H1 (cell line): ENCODE data around the gene MROH7. TPM values are rescaled to one million over a fixed set of nuclear protein-coding genes. Genes with fewer than 3 reads are reported as not detected.

Experiments used
- CTCF ChIA-PET: fragments of 300-600 bp; sonication (Branson Sonifier 250); formaldehyde crosslinking; loops from one replicate; lab custom pipeline; 2021; ENCODE audit not compliant: partially characterized antibody; lab: Charles Lee
- POLR2A ChIA-PET: fragments of 300-600 bp; sonication (Branson Sonifier 250); formaldehyde crosslinking; loops from one replicate; lab custom pipeline; 2021; ENCODE audit warnings: inconsistent platforms; ENCODE audit not compliant: partially characterized antibody; lab: Charles Lee
- DNase-seq, 2 experiments: peaks; one replicate each; pipeline versions ENCODE4 v3.0.0 to v3.0.0-alpha.2; 2010 to 2022; ENCODE audit warnings: low spot score in 2 of 2, low read depth in 1 of 2, mixed read lengths in 1 of 2
- FAIRE-seq: peaks from 2 replicates; lab custom pipeline; 2011; peaks lifted over from hg19 to GRCh38; lab: Jason Lieb, UNC
- H2AFZ ChIP-seq: 2 replicates; pipeline ENCODE4 v1.8.1; 2012; ENCODE audit warnings: low read length, inconsistent platforms
- H2AK5ac ChIP-seq: 2 replicates; pipeline ENCODE4 v1.6.1; 2013; ENCODE audit warnings: low read depth, low read length
- H2BK120ac ChIP-seq: replicated peaks from 2 replicates; pipeline ENCODE3; 2013; ENCODE audit warnings: low read depth, low read length, inconsistent platforms
- H2BK12ac ChIP-seq: 2 replicates; pipeline ENCODE4 v1.6.1; 2013; ENCODE audit warnings: low read depth, low read length
- H2BK15ac ChIP-seq: 2 replicates; pipeline ENCODE4 v1.6.1; 2013; ENCODE audit warnings: low read length
- H2BK20ac ChIP-seq: 2 replicates; pipeline ENCODE4 v1.6.1; 2013; ENCODE audit warnings: low read length
- H2BK5ac ChIP-seq: 2 replicates; pipeline ENCODE4 v1.6.1; 2013; ENCODE audit warnings: low read depth, low read length
- H3K14ac ChIP-seq: 2 replicates; pipeline ENCODE4 v1.6.1; 2013; ENCODE audit warnings: inconsistent platforms; ENCODE audit not compliant: insufficient read length
- H3K18ac ChIP-seq: 2 replicates; pipeline ENCODE4 v1.6.1; 2013; ENCODE audit warnings: low read length; ENCODE audit errors: extremely low read depth
- H3K23ac ChIP-seq: 2 replicates; pipeline ENCODE4 v1.6.1; 2013; ENCODE audit warnings: inconsistent platforms; ENCODE audit not compliant: insufficient read length
- H3K23me2 ChIP-seq: 2 replicates; pipeline ENCODE4 v1.6.1; 2013; ENCODE audit warnings: low read depth, low read length
- H3K27ac ChIP-seq: 2 replicates; pipeline ENCODE4 v1.6.1; 2011; ENCODE audit warnings: low read depth, low read length, inconsistent platforms
- H3K27me3 ChIP-seq, 4 experiments: replicated peaks in 1 of 4; 1 replicate in 1 of 4; 2 replicates in 3 of 4; pipeline versions ENCODE4 v1.6.1 to v1.8.1; 2011 to 2013; ENCODE audit warnings: low read length in 3 of 4, mild to moderate bottlenecking in 3 of 4, inconsistent platforms in 2 of 4, mixed read lengths in 2 of 4, moderate library complexity in 1 of 4; ENCODE audit not compliant: control insufficient read depth in 3 of 4, insufficient read depth in 3 of 4; ENCODE audit errors: extremely low read depth in 1 of 4
- H3K36me3 ChIP-seq, 4 experiments: 2 replicates each; pipeline versions ENCODE4 v1.6.1 to v1.8.1; 2011 to 2013; ENCODE audit warnings: mild to moderate bottlenecking in 4 of 4, low read length in 3 of 4, moderate library complexity in 2 of 4, control low read depth in 1 of 4, inconsistent platforms in 1 of 4; ENCODE audit not compliant: insufficient read depth in 4 of 4, control insufficient read depth in 2 of 4
- H3K4ac ChIP-seq: replicated peaks from 2 replicates; pipeline ENCODE3; 2013; ENCODE audit warnings: low read length, low read depth, mixed read lengths, inconsistent platforms; ENCODE audit not compliant: insufficient read length
- H3K4me1 ChIP-seq, 4 experiments: replicated peaks in 1 of 4; 1 replicate in 1 of 4; 2 replicates in 3 of 4; pipeline versions ENCODE4 v1.6.1 to v1.8.1; 2011 to 2013; ENCODE audit warnings: low read length in 3 of 4, inconsistent platforms in 2 of 4, mixed read lengths in 1 of 4; ENCODE audit not compliant: insufficient read depth in 4 of 4, control insufficient read depth in 3 of 4
- H3K4me2 ChIP-seq, 2 experiments: 2 replicates each; pipeline versions ENCODE4 v1.6.1 to v1.8.1; 2011 to 2013; ENCODE audit warnings: low read depth in 2 of 2, low read length in 2 of 2, control low read depth in 1 of 2, inconsistent platforms in 1 of 2, mild to moderate bottlenecking in 1 of 2; ENCODE audit not compliant: insufficient read depth in 1 of 2
- H3K4me3 ChIP-seq, 4 experiments: fragments of 200-600, 300-600 bp in 1 of 4; sonication (generic), shearing (Covaris generic), sonication (Bioruptor Twin) in 1 of 4; 2 replicates each; pipeline versions ENCODE4 v1.5.1 to v1.8.1; 2011 to 2016; ENCODE audit warnings: low read length in 4 of 4, low read depth in 3 of 4, control low read depth in 2 of 4, inconsistent platforms in 2 of 4, mild to moderate bottlenecking in 2 of 4, mixed read lengths in 1 of 4, moderate library complexity in 1 of 4; ENCODE audit not compliant: insufficient read depth in 2 of 4; ENCODE audit errors: extremely low read depth in 1 of 4
- H3K56ac ChIP-seq: replicated peaks from 2 replicates; pipeline ENCODE3; 2013; ENCODE audit warnings: low read depth, mild to moderate bottlenecking, mixed read lengths, low read length, inconsistent platforms; ENCODE audit not compliant: insufficient read length
- H3K79me1 ChIP-seq: 2 replicates; pipeline ENCODE4 v1.6.1; 2013; ENCODE audit warnings: low read depth, low read length, control low read depth
- H3K79me2 ChIP-seq, 2 experiments: 2 replicates each; pipeline versions ENCODE4 v1.6.1 to v1.8.1; 2012 to 2013; ENCODE audit warnings: low read length in 2 of 2, mild to moderate bottlenecking in 2 of 2, inconsistent platforms in 1 of 2; ENCODE audit not compliant: insufficient read depth in 2 of 2, control insufficient read depth in 1 of 2
- H3K9ac ChIP-seq, 4 experiments: replicated peaks in 1 of 4; 1 replicate in 1 of 4; 2 replicates in 3 of 4; pipeline versions ENCODE4 v1.6.1 to v1.8.1; 2011 to 2013; ENCODE audit warnings: low read depth in 3 of 4, low read length in 3 of 4, control low read depth in 2 of 4, mild to moderate bottlenecking in 2 of 4, moderate library complexity in 2 of 4, inconsistent platforms in 1 of 4; ENCODE audit errors: extremely low read depth in 1 of 4
- H3K9me3 ChIP-seq, 2 experiments: 2 replicates each; pipeline versions ENCODE4 v1.6.1 to v1.8.1; 2012 to 2013; ENCODE audit warnings: mild to moderate bottlenecking in 2 of 2, moderate library complexity in 2 of 2, control low read depth in 1 of 2, inconsistent platforms in 1 of 2, low read depth in 1 of 2, low read length in 1 of 2, mixed read lengths in 1 of 2; ENCODE audit not compliant: insufficient read depth in 2 of 2
- H4K20me1 ChIP-seq, 2 experiments: replicated peaks in 1 of 2; 2 replicates each; pipeline versions ENCODE3 to v1.8.1; 2011 to 2013; ENCODE audit warnings: inconsistent platforms in 2 of 2, low read length in 2 of 2, mild to moderate bottlenecking in 1 of 2; ENCODE audit not compliant: insufficient read depth in 2 of 2, control insufficient read depth in 1 of 2
- H4K5ac ChIP-seq: 2 replicates; pipeline ENCODE4 v1.6.1; 2013; ENCODE audit warnings: low read length, low read depth, mixed read lengths, inconsistent platforms; ENCODE audit not compliant: insufficient read length
- H4K8ac ChIP-seq: 2 replicates; pipeline ENCODE4 v1.8.0; 2013; ENCODE audit warnings: mild to moderate bottlenecking, moderate library complexity, low read length, inconsistent platforms; ENCODE audit not compliant: insufficient read depth; ENCODE audit errors: extremely low read depth
- H4K91ac ChIP-seq: replicated peaks from 2 replicates; pipeline ENCODE3; 2013; ENCODE audit warnings: low read length, mixed read lengths, inconsistent platforms; ENCODE audit not compliant: insufficient read length
- BCL11A ChIP-seq, 2 experiments: IDR thresholded peaks; one replicate each; pipeline ENCODE4 v1.6.1; 2011; ENCODE audit warnings: low read depth in 2 of 2, low read length in 2 of 2, mild to moderate bottlenecking in 2 of 2
- CTBP2 ChIP-seq: IDR thresholded peaks from 2 replicates; pipeline ENCODE4 v1.7.0; 2011; ENCODE audit warnings: borderline replicate concordance, mild to moderate bottlenecking, moderate library complexity, mixed read lengths, low read length; ENCODE audit not compliant: insufficient read depth, insufficient read length
- EGR1 ChIP-seq: IDR thresholded peaks from 2 replicates; pipeline ENCODE4 v1.6.1; 2011; ENCODE audit warnings: low read depth, low read length, borderline replicate concordance
- EP300 ChIP-seq, 2 experiments: IDR thresholded peaks; 1 replicate in 1 of 2; 2 replicates in 1 of 2; pipeline ENCODE4 v1.6.1; 2011 to 2012; ENCODE audit warnings: low read depth in 2 of 2, low read length in 2 of 2, mild to moderate bottlenecking in 2 of 2, borderline replicate concordance in 1 of 2, inconsistent platforms in 1 of 2, moderate library complexity in 1 of 2
- GABPA ChIP-seq: IDR thresholded peaks from 2 replicates; pipeline ENCODE4 v1.6.1; 2011; ENCODE audit warnings: mild to moderate bottlenecking, low read length, moderate library complexity, borderline replicate concordance; ENCODE audit not compliant: insufficient read depth
- JUND ChIP-seq: IDR thresholded peaks from 2 replicates; pipeline ENCODE4 v1.6.1; 2011; ENCODE audit warnings: mild to moderate bottlenecking, improper control_type of control experiment, low read length
- KDM1A ChIP-seq: fragments of 200-600, 300-600 bp; sonication (generic); IDR thresholded peaks from 2 replicates; pipeline ENCODE4 v1.7.1; 2016; ENCODE audit warnings: mild to moderate bottlenecking, low read length, borderline replicate concordance
- NANOG ChIP-seq: IDR thresholded peaks from 2 replicates; pipeline ENCODE4 v1.6.1; 2011; ENCODE audit warnings: low read length, low read depth, mild to moderate bottlenecking, inconsistent platforms; ENCODE audit not compliant: insufficient read depth, poor library complexity, severe bottlenecking
- POLR2A ChIP-seq, 2 experiments: IDR thresholded peaks; 1 replicate in 1 of 2; 2 replicates in 1 of 2; pipeline ENCODE4 v1.6.1; 2011; ENCODE audit warnings: low read depth in 2 of 2, low read length in 2 of 2, mild to moderate bottlenecking in 2 of 2; ENCODE audit errors: control extremely low read depth in 1 of 2
- POU5F1 ChIP-seq: IDR thresholded peaks from 2 replicates; pipeline ENCODE4 v1.6.1; 2011; ENCODE audit warnings: low read depth, mild to moderate bottlenecking, low read length, moderate library complexity
- RAD21 ChIP-seq, 2 experiments: IDR thresholded peaks in 1 of 2; conservative IDR thresholded peaks in 1 of 2; 2 replicates each; pipeline ENCODE4 v1.6.1; 2011; ENCODE audit warnings: low read depth in 2 of 2, low read length in 2 of 2, improper control_type of control experiment in 1 of 2, inconsistent platforms in 1 of 2, mild to moderate bottlenecking in 1 of 2, moderate library complexity in 1 of 2
- SIX5 ChIP-seq: IDR thresholded peaks from 2 replicates; pipeline ENCODE4 v1.6.1; 2011; ENCODE audit warnings: mild to moderate bottlenecking, low read depth, low read length
- TAF1 ChIP-seq: IDR thresholded peaks from 2 replicates; pipeline ENCODE4 v1.6.1; 2011; ENCODE audit warnings: mild to moderate bottlenecking, low read depth, low read length
- YY1 ChIP-seq: IDR thresholded peaks from 2 replicates; pipeline ENCODE4 v1.6.1; 2011; ENCODE audit warnings: low read depth, mild to moderate bottlenecking, low read length
- WGBS, 2 experiments: shearing (Covaris generic) in 1 of 2; methylation state at CpG; one replicate each; pipeline versions ENCODE4 v1.1.6 to v1.1.7; 2013 to 2015; ENCODE audit warnings: low lambda C conversion rate in 2 of 2, mixed read lengths in 2 of 2, inconsistent platforms in 1 of 2, low coverage in 1 of 2, missing lambda C conversion rate in 1 of 2; ENCODE audit not compliant: insufficient replicate concordance in 2 of 2, insufficient coverage in 1 of 2, insufficient read length in 1 of 2; ENCODE audit errors: extremely low coverage in 1 of 2, missing lambda C conversion rate in 1 of 2; 5-methylcytosine and 5-hydroxymethylcytosine counted together
- polyA plus RNA-seq, 7 experiments: library from polyadenylated mRNA; depleted of rRNA in 3 of 7; stranded (reverse) in 5 of 7; unstranded in 2 of 7; fragments of >200 nt in 5 of 7; fragments of 200-250 nt in 2 of 7; gene quantifications; 1 replicate in 5 of 7; 2 replicates in 1 of 7; 4 replicates in 1 of 7; pipeline versions ENCODE4 v1.2.1 to v1.2.3, GENCODE V29; 2011 to 2013; ENCODE audit warnings: missing spikeins in 2 of 7, mixed read lengths in 2 of 7
- total RNA-seq: library from RNA; stranded (reverse); fragmentation: NEBNext Ultra II Directional; extraction: Animal tissue kit (Norgen Biotek cat#: 25700); gene quantifications from 2 replicates; pipeline ENCODE4 v1.2.1, GENCODE V29; 2021

Gene MROH7
- total and polyA plus RNA-seq, 2 of the 8 experiments (the other 6 are each of a cell fraction or from before 2014, with no cell fraction given): 0.07 to 0.20 TPM

GRCh38 chr1:54696262-54696661 lies 54.7 kb downstream of the MROH7 start:
- Histone ChIP-seq H3K36me3 (no peaks in the 10 kb centered on the region), H3K56ac (no peak overlapping the region), H2BK20ac (no peak overlapping the region), H3K79me2 (no peaks in the 10 kb centered on the region), H3K4me2 (no peak overlapping the region), H3K4me3 (no peak overlapping the region), H3K18ac (no peak overlapping the region), H3K27me3 (no peaks in the 10 kb centered on the region), H4K20me1 (no peaks in the 10 kb centered on the region), H3K79me1 (no peaks in the 10 kb centered on the region), H2AK5ac (no peak overlapping the region), H3K23me2 (no peaks in the 10 kb centered on the region), H2AFZ (no peak overlapping the region), H3K9ac (no peak overlapping the region), H3K23ac (no peak overlapping the region), H3K27ac (no peak overlapping the region), H3K4ac (no peak overlapping the region), H2BK120ac (no peak overlapping the region), H4K91ac (no peak overlapping the region), H3K14ac (no peak overlapping the region), H2BK12ac (no peak overlapping the region), H2BK5ac (no peak overlapping the region), H3K9me3 (no peaks in the 10 kb centered on the region), H2BK15ac (no peak overlapping the region), H3K4me1 (no peaks in the 10 kb centered on the region), H4K8ac (no peak overlapping the region), H4K5ac (no peak overlapping the region)
- no peak for DNase-seq
- ChIA-PET CTCF (no interaction called here), POLR2A (no interaction called here)
- FAIRE-seq: no peak
- WGBS, 2 experiments: 86 to 100% methylated on average over 1 to 3 of the region's 3 CpGs
- TF ChIP-seq TAF1 (no peak), EGR1 (no peak), POLR2A (IDR thresholded peaks at IDR 0.05; ENCODE audit: control extremely low read depth in 1 of 2, low read depth in 2 of 2, low read length in 2 of 2) (no peak), POU5F1 (no peak), EP300 (IDR thresholded peaks at IDR 0.05; ENCODE audit: borderline replicate concordance in 1 of 2, low read depth in 2 of 2, low read length in 2 of 2) (no peak), YY1 (no peak), NANOG (no peak), BCL11A (IDR thresholded peaks at IDR 0.05; ENCODE audit: low read depth in 2 of 2, low read length in 2 of 2) (no peak), CTBP2 (no peak), RAD21 (IDR thresholded peaks at IDR 0.05 in 1 of 2, conservative IDR thresholded peaks at IDR 0.05 in 1 of 2; ENCODE audit: low read depth in 2 of 2, low read length in 2 of 2) (no peak), GABPA (no peak), SIX5 (no peak), JUND (no peak), KDM1A (no peak)
